ENCODE results near the gene TWSG1. TPM values are rescaled to one million over a fixed set of nuclear protein-coding genes. Genes with fewer than 3 reads are reported as not detected.

TWSG1 gene
- total RNA-seq, 2 donors from 2014 or later: 30.7 to 31.4 TPM

DNA sequence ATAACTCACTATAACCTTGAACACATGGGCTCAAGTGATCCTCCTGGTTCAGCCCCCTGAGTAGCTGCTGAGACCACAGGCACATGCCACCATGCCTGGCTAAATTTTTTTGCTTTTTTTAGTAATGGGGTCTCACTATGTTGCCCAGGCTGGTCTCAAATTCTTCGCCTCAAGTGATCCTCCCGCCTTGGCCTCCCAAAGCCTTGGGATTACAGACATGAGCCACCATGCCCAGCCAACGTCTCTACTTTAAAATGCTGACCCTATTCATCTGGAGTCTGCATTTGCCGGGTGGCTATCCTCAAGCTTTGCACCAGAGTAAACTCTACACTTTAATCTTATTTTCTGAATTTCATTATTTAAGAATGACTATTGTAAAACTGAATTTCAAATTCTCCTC, 103.1 kb downstream of the TWSG1 start:
- Histone ChIP-seq H3K27me3 (ENCODE audit: control insufficient read depth, insufficient read depth, low read length, poor library complexity, severe bottlenecking) (no peaks in the 10 kb centered on the region), H3K4me1 (ENCODE audit: control insufficient read depth, insufficient read depth, low read length) (no peaks in the 10 kb centered on the region), H3K9ac (ENCODE audit: extremely low read depth, low read length, poor library complexity, severe bottlenecking) (no peak overlapping the region), H3K9me3 (ENCODE audit: control insufficient read depth, low read length) (no peaks in the 10 kb centered on the region), H3K4me3 (ENCODE audit: low read length) (no peak overlapping the region), H3K36me3 (ENCODE audit: control insufficient read depth, insufficient read depth, low read length) (no peaks in the 10 kb centered on the region), H3K27ac (ENCODE audit: low read depth, low read length) (no peak overlapping the region)
- Mint-ChIP-seq H3K27ac (no peak overlapping the region), H3K27me3 (ENCODE audit: insufficient read depth) (no peaks in the 10 kb centered on the region), H3K4me1 (peaks cover 5% of the 10 kb centered on the region), H3K9me3 (no peaks in the 10 kb centered on the region), H3K4me3 (no peak overlapping the region), H3K36me3 (ENCODE audit: low read depth) (no peaks in the 10 kb centered on the region)
- WGBS, 2 experiments (ENCODE audit: insufficient coverage in 1 of 2, insufficient read length in 1 of 2): 95 to 100% methylated on average over 1 to 4 of the region's 4 CpGs
- no peak for DNase-seq
- TF ChIP-seq, protein P1, sequence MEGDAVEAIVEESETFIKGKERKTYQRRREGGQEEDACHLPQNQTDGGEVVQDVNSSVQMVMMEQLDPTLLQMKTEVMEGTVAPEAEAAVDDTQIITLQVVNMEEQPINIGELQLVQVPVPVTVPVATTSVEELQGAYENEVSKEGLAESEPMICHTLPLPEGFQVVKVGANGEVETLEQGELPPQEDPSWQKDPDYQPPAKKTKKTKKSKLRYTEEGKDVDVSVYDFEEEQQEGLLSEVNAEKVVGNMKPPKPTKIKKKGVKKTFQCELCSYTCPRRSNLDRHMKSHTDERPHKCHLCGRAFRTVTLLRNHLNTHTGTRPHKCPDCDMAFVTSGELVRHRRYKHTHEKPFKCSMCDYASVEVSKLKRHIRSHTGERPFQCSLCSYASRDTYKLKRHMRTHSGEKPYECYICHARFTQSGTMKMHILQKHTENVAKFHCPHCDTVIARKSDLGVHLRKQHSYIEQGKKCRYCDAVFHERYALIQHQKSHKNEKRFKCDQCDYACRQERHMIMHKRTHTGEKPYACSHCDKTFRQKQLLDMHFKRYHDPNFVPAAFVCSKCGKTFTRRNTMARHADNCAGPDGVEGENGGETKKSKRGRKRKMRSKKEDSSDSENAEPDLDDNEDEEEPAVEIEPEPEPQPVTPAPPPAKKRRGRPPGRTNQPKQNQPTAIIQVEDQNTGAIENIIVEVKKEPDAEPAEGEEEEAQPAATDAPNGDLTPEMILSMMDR (conservative IDR thresholded peaks at IDR 0.05): no peak

DNA sequence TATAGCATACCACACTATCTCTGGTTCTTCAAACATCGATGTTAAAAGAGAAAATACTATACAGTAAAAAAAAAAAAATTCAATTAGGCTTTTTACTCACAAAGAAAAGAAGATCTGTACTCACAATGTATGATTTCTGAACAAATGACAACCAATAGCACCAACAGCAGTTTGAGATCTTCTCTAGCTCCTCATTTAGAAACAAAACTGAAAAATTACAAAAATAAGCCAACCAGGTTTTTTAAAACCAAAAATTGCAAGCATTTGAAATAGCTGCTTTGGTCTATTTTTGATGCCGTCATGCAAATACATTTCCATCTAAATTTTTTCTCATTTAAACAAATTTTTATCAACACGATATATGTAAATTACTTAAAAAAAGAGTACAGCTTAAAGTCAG, 106.5 kb downstream of the TWSG1 start:
- H3K4me3 Mint-ChIP-seq: no peak overlapping the region
- H3K36me3 Mint-ChIP-seq (ENCODE audit: low read depth): no peaks in the 10 kb centered on the region
- no peaks in the 10 kb centered on the region for H3K9me3 ChIP-seq (ENCODE audit: control insufficient read depth, low read length)
- H3K27me3 Mint-ChIP-seq (ENCODE audit: insufficient read depth): no peaks in the 10 kb centered on the region
- H3K27ac ChIP-seq (ENCODE audit: low read depth, low read length): no peak overlapping the region
- 93 to 100% methylated on average over 2 to 3 of the region's 3 CpGs for WGBS, 2 experiments (ENCODE audit: insufficient coverage in 1 of 2, insufficient read length in 1 of 2)
- peaks cover 3% of the 10 kb centered on the region for H3K9me3 Mint-ChIP-seq
- no peaks in the 10 kb centered on the region for H3K36me3 ChIP-seq (ENCODE audit: control insufficient read depth, insufficient read depth, low read length)
- H3K4me1 ChIP-seq (ENCODE audit: control insufficient read depth, insufficient read depth, low read length): no peaks in the 10 kb centered on the region
- no peak overlapping the region for H3K9ac ChIP-seq (ENCODE audit: extremely low read depth, low read length, poor library complexity, severe bottlenecking)
- H3K4me3 ChIP-seq (ENCODE audit: low read length): no peak overlapping the region
- TF ChIP-seq, protein P1 (conservative IDR thresholded peaks at IDR 0.05): no peak
- H3K4me1 Mint-ChIP-seq: peaks cover 2% of the 10 kb centered on the region
- no peak overlapping the region for H3K27ac Mint-ChIP-seq
- no peaks in the 10 kb centered on the region for H3K27me3 ChIP-seq (ENCODE audit: control insufficient read depth, insufficient read depth, low read length, poor library complexity, severe bottlenecking)
- no peak for DNase-seq

DNA sequence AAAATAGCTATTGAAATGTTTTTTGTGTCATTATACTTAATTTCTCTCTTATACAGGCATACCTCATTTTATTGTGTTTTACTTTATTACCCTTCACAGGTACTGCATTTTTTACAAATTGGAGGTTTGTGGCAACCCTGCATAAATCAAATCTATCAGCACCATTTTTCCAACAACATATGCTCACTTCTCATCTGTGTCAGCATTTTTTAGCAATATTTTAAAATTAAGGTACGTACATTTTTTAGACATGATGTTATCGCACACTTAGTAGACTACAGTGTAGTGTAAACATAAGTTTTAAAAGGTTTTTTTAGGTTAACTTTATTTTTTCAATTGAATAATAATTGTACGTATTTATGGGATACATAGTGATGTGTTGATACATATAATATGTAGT, 110.0 kb downstream of the TWSG1 start:
- Histone ChIP-seq H3K27ac (ENCODE audit: low read depth, low read length) (no peak overlapping the region), H3K27me3 (ENCODE audit: control insufficient read depth, insufficient read depth, low read length, poor library complexity, severe bottlenecking) (no peaks in the 10 kb centered on the region), H3K9me3 (ENCODE audit: control insufficient read depth, low read length) (peaks cover 20% of the 10 kb centered on the region), H3K4me3 (ENCODE audit: low read length) (no peak overlapping the region), H3K9ac (ENCODE audit: extremely low read depth, low read length, poor library complexity, severe bottlenecking) (no peak overlapping the region), H3K36me3 (ENCODE audit: control insufficient read depth, insufficient read depth, low read length) (no peaks in the 10 kb centered on the region), H3K4me1 (ENCODE audit: control insufficient read depth, insufficient read depth, low read length) (no peaks in the 10 kb centered on the region)
- no peak overlapping the region for H3K27ac Mint-ChIP-seq
- H3K9me3 Mint-ChIP-seq: peaks cover 26% of the 10 kb centered on the region
- WGBS, 2 experiments (ENCODE audit: insufficient coverage in 1 of 2, insufficient read length in 1 of 2): 91 to 100% methylated on average over 2 to 3 of the region's 3 CpGs
- peaks cover 2% of the 10 kb centered on the region for H3K36me3 Mint-ChIP-seq (ENCODE audit: low read depth)
- no peak overlapping the region for H3K4me3 Mint-ChIP-seq
- TF ChIP-seq, protein P1 (conservative IDR thresholded peaks at IDR 0.05): no peak
- no peak for DNase-seq
- H3K4me1 Mint-ChIP-seq: no peaks in the 10 kb centered on the region
- no peaks in the 10 kb centered on the region for H3K27me3 Mint-ChIP-seq (ENCODE audit: insufficient read depth)

Data from endodermal cell (in vitro differentiated cells).